SH-SY5Y (cell line): ENCODE measurements around the gene SIGMAR1.

Source experiments
- GATA2 ChIP-seq: IDR thresholded peaks from 2 replicates; pipeline ENCODE4 v1.6.1; 2011; ENCODE audit warnings: mild to moderate bottlenecking, low read depth, low read length
- GATA3 ChIP-seq: IDR thresholded peaks from 2 replicates; pipeline ENCODE4 v1.6.1; 2011; ENCODE audit warnings: low read depth, mild to moderate bottlenecking, low read length, moderate library complexity

SIGMAR1 gene

DNA sequence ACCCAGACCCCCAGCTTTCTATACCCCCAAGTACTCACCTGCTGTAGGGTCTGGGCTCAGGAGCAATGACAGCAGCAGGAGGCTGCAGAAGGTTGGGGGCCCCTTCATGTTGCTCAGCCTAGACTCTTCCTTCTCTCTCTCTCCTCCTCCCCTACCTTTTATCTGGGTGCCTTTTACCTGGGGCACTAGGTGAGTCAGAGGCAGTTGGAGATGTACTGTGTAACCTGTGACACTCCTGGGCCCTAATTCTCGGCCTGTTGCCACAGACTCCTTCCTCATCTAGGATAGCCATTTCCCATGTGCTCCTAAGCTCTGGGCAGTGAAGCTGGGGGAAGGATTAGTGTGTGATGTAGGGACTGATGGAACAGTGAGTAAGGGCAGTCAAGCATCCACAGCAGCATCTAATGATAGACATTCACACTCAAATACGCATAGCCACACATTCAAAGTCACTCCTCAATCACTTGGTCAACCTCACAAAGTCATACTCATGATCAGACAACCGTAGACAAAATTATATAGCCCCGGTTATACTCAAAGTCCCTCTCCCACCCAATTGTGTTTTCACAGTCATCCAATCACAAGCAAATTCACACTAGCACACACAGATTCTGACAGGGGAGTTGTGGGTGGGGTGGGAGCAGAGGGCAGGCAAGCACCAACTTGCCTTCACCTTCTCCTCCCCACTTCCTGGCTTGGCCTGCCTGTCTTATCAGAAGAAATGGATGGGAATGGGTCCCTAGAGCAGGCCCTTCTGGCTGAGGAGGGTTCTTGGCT lies 25.1 kb upstream of the SIGMAR1 start, which contains the start of gene CCL27:
CCL27 (minus strand) TSS at position 132 of the 777 bp plus-strand sequence; CDS start at position 108, 24 bp downstream.
- TF ChIP-seq GATA3 (no peak), GATA2 (no peak)

DNA sequence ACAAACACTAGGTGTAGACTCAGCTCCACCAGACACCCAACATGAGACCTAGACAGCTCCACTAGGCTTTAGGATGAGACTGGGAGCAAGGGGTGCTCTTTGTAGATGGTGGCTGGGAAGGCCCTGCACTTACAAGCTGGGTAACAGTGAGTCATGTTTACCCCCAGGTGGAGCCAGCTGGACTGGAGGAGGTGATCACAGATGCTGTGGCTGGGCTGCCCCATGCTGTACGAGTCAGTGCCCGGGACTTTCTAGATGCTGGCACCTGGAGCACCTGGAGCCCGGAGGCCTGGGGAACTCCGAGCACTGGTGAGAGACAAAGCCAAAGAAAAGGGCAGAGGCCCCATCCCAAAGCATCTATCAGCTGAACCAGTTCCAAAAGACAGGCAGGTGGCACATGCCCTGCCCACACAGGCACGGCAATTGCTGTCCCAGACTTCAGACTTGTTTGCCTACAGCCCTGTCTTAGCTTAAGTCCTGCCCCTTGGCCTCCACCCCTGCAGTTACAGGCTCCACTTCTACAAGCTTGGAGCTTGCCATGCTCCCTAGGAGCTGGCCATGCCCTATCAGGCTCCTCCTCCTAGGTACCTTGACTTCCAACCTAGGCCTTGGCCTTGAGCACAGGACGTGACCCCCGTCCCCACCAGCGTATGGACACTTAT lies 22.1 kb upstream of the SIGMAR1 start:
- TF ChIP-seq GATA3 (no peak), GATA2 (no peak)

DNA sequence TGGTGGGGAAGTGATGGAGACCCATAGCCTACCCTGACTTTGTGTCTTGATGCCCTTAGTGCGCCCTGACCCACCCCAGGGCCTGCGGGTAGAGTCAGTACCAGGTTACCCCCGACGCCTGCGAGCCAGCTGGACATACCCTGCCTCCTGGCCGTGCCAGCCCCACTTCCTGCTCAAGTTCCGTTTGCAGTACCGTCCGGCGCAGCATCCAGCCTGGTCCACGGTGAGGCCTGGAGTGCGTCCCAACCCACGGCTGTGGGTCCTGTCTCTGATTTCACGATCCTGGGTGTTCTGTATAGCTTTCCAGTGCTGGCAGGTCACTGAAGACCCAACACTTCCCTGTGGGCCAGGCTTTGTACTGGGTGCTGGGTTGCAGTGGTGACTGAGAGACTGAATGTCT lies 20.9 kb upstream of the SIGMAR1 start:
- TF ChIP-seq GATA3, result no peak

DNA sequence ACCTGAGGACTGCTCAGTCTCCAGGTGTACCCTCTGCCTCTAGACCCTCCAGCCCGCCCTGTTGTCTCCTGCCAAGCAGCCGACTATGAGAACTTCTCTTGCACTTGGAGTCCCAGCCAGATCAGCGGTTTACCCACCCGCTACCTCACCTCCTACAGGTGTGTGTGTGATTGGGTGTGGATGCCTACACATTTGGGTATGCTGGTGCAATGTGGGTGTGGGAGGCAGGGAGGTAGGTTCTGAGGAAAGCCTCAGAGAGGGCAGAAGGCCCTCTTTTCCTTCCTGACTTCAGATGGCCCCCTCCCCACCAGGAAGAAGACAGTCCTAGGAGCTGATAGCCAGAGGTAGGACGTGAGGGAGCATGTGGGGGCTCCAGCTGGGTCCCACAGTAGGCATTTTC lies 19.4 kb upstream of the SIGMAR1 start:
- TF ChIP-seq GATA2, result no peak
- TF ChIP-seq GATA3, result no peak

DNA sequence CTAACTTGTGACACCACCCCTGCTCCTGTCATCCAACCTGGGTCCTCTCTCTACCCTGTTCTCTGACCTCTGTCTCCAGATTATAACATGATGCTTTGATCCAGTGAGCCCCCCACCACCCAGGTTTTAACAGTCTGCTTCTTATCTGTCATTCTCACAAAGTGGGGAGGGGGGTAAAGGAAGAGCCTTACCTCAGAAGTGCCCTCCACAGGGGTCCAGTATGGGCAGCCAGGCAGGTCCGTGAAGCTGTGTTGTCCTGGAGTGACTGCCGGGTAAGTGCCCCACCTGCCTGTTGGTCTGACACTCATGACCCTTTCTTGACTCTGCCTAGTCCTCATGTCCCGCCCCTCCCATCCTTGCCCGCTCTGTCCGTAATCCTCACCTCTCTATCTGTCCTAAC lies 17.8 kb upstream of the SIGMAR1 start:
- TF ChIP-seq GATA2, result no peak

DNA sequence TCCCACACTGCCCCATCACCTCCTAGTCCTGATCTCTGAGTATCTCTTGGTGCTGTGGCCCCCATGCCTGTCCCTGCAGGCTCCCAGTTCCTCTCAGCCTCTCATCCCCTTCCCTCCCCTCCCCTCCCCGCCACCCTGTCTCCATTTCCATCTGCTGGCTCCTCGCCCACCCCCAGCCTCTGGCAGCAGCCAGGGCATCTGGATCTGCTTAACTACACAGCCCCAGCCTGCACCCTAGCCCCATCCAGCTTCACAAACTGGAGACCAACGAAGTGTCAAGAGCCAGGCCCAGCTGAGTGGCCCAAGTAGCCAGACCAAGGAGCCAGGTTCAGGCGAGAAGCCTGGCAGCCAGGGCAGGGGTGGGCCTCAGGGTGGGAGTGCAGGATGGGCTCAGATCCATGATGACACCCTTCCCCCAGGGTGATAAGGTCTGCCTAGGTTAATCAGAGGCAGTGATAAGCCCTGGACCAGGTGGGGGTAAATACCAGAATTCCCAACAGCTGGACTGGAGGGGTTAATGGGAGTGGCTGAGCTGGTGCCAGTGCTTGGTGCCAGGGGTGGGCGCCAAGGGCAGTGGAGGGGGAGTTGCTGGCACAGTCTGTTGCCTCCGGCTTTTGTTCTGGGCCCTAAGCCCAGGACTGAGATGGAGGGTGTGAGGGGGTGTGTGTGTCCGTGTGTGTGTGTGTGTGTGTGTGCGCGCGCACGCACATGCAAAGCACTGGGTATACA lies 16.9 kb upstream of the SIGMAR1 start:
- no peak for TF ChIP-seq GATA3
- TF ChIP-seq GATA2, result peak; percentile 87

DNA sequence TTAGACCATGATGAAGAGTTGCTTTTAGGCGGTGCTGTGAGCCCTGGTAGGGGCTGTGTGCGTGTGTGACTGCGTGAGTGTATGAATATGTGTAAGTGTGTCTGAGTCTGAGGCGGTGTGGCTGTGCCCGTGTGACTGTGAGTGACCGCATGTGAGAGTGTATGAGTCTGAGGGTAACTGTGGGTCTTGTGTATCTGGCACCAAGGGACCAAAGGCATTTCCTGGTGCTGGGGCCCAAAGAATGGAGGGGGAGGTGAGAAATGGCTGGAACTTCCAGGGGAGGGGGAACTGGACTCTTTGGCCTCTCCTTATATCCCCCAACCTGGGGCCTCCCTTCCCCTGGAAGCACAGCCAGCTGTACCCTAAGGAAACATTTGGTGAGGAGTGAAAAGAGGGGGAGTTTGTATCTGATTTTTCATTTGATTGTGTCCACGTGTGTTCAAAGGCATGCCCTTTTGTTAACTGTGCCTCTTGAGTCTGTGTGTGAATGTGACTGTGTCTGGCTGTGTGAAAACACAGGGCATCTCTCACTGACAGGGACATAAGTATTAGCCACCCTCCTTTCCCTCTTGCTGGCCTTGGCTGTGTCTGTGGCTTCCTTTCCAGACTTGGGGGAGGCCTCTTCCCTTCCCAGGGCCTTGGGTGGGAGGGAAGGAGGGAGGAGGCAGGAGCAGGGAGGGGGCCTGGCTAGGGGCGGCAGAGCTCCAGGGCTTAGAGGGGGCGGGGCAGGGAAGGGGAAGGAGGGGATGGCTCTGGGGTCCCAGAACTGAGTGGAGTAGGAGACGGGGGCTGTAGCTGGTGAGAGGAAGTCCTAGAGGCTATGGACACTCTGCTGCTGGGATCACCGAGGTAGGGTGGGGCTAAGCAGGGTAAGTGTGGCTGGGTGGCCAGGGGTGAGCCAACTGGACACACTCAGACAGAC lies 15.8 kb upstream of the SIGMAR1 start:
- TF ChIP-seq GATA3 (no peak), GATA2 (no peak)

DNA sequence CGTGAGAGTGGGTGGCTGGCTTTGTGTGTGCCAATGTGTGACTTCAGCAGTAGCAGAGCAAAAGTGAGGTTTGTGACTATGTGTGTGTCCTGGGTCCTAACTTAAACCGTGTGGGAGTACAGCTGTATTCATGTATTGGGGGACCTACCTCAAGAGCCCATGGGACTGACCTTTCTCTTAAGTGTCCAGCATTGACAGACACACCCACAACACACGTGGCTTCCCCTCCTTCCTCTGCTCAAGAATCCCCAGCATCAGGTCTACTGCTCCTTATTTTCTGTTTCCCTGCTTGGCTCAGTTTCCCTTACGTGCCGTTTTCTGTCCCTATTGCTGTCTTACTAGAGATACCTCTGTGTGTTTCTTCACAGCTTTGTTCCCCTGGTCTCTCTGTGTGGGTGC lies 15.0 kb upstream of the SIGMAR1 start:
- TF ChIP-seq GATA2 (no peak), GATA3 (no peak)

DNA sequence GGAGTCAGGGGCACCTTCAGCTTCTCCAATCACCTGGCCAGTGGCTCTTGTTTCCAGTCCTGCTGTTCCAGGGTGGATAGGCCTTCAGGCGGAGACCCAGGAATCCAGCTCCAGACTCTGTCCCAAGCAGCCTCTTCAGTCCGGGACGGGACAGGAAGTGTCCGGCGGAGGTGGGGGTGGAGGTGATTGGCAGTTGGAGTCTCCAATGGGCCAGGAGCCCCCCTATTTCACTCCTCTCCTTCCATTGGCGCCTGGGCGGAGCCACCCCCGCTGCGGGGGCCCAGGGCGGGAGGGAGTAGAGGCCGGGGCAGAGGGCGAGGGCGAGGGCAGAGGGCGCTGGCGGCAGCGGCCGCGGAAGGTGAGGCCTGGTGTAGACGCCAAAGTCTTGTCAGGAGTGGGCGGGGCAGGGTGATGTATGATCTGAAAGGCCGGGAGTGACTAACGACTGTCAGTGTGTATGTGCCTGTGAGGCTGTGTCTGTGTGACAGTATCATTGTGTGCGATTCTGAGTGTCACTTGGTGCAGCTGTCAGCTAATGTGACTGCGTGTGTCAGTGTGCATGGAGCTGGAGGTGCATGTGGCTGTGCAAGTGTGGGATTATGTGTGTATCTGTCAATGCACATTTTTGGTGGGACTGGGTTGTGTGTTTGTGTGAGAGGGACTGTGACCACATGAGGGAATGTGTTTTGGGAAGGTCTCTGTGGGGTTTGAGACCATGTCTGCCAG lies 14.5 kb upstream of the SIGMAR1 start, which contains the start of gene IL11RA:
IL11RA (plus strand) TSS at position 310 of the 726 bp plus-strand sequence. CDS start 3,033 bp downstream, outside the sequence.
- no peak for TF ChIP-seq GATA3
- TF ChIP-seq GATA2, result no peak

DNA sequence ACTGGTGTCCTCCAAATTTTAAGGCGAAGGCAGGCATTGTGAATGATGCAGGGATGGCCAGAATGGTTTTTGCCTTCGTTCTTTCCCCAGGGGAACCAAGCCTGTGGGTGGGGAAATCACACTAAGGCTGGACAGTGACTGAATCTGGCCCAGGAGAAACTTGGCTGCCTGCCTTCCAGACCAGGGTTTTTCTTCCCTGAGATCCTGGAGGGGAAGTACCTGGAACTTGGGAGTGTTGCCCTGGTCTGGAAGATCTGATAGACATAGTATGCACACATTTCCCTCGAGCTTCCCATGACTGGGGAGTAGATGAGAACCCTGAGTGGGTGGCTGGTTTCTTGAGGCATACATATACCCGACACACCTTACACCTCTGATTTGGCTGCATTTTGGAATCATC lies 13.7 kb upstream of the SIGMAR1 start:
- no peak for TF ChIP-seq GATA2
- TF ChIP-seq GATA3, result no peak

DNA sequence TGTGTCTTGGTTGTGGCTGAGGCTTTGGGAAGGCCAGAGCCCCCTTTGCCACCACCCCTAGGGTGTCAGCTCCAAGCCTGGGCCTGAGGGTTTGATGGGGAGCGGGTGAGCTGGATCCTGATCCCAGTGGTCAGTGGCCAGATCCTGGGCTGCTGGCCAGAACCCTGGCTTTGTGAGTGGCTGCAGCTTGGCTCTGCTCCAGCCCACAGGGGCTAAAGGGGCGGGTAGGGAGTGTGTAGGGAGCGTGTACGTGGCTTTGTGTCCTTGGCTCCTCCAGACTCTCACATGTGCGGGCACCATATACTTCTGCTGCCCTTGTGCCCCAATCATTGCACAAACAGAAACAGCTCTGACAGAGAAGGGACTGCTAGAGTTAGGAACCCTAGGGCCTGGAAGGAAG lies 13.2 kb upstream of the SIGMAR1 start:
- TF ChIP-seq GATA2 (no peak), GATA3 (no peak)

DNA sequence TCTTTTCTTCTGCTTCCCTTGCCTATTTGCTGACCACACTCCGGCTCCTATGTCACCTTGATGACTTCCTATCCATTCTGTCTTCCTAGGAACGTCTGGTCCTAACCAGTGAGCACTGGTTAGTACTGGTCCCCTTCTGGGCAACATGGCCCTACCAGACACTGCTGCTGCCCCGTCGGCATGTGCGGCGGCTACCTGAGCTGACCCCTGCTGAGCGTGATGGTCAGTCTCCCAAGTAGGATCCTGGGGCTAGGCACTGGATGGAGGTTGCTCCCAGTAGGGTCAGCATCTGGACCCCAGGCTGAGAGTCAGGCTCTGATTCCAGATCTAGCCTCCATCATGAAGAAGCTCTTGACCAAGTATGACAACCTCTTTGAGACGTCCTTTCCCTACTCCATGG lies 11.1 kb upstream of the SIGMAR1 start:
- no peak for TF ChIP-seq GATA2
- TF ChIP-seq GATA3, result no peak

DNA sequence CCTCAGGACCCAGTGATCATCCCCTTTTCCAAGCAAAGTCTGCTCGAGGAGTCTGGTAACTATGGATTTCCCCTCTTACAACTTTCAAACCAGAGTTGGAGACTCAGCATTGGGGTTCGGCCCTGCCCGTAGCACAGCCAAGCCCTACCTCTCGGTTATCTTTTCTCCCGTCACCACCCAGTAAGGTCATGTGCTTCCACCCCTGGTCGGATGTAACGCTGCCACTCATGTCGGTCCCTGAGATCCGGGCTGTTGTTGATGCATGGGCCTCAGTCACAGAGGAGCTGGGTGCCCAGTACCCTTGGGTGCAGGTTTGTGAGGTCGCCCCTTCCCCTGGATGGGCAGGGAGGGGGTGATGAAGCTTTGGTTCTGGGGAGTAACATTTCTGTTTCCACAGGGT lies 10.1 kb upstream of the SIGMAR1 start:
- TF ChIP-seq GATA3, result no peak
- no peak for TF ChIP-seq GATA2

DNA sequence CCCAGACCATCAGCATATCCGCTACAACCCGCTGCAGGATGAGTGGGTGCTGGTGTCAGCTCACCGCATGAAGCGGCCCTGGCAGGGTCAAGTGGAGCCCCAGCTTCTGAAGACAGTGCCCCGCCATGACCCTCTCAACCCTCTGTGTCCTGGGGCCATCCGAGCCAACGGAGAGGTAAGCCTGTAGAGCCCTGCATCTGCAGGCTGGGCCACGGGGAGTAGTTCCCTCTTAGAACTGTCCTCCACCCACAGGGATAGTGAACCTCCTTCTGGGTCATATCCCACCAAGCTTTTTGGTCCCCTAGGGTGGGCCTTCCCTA lies 9.5 kb upstream of the SIGMAR1 start:
- TF ChIP-seq GATA3 (no peak), GATA2 (no peak)
